ENCODE measurements around the gene CCDC180.

GRCh38 chr9:97309260-97309659 lies 1.8 kb downstream of the CCDC180 start:
- TF ChIP-seq POLR2A (IDR thresholded peaks at IDR 0.05) (no peak), CTCF (IDR thresholded peaks at IDR 0.05) (no peak)

Data from body of pancreas (tissue), 4 donors.